HuH-7 (cell line): ENCODE data around the gene LRFN3.
"Not testable (repeated sequence)": the region's sequence is repeated elsewhere in the genome, so short reads cannot be mapped to it uniquely, and the experiment has no call there.

Experiments
- DNase-seq: peaks from one replicate; pipeline ENCODE4 v3.0.0; 2011; ENCODE audit warnings: low spot score

LRFN3 gene

DNA sequence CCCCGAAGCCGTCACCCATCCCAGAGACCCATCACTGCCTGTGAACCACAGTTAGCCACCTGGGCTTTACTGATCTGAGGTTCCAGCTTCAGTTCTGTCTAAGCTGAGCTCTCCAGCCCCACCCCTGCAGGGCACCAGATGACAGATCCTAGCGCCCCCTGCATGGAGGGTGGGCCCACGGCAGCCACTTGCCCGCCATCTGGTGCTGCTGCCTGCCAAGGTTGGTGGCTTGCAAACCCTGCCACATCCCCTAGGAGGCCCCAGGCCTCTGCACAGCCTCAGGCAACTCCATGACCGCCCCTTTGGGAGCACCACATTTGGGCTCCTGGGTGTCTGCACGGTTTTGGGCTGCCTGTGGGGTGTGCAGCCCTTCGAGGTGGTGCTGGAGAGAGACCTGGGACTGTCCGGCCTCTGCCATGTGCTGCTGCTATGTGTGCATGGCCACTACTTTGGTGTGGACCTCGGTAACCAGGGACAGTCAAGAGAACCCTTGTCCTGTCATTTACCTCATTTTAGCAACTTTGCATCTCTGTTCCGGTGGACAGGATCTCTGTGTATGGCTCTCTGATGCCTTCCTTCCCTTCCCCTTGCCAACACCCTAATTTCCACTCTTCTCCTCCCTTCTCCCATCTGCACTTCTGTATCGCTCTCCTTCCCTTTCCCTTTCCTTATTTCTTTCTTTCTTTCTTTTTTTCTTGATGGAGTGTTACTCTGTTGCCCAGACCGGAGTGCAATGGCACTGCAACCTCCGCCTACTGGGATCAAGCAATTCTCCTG lies 41.5 kb downstream of the LRFN3 start:
- peak; percentile 71 for DNase-seq

DNA sequence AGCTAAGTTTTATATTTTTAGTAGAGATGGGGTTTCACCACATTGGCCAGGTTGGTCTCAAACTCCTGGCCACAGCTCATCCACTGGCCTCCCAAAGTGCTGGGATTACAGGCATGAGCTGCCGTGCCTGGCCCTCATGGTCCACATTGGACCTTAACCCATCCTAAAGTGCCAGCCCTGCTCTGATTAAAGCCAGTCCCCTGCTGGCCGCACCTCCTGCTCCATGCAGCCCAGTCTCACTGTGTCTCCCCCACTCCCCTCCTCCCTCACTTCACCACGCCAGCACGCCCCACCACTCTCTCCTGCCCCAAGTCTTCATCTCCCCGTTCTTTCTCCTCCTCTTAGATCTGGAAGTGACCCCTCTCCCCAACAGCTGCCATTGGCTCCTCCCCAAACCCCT lies 42.1 kb downstream of the LRFN3 start:
- no peak for DNase-seq

DNA sequence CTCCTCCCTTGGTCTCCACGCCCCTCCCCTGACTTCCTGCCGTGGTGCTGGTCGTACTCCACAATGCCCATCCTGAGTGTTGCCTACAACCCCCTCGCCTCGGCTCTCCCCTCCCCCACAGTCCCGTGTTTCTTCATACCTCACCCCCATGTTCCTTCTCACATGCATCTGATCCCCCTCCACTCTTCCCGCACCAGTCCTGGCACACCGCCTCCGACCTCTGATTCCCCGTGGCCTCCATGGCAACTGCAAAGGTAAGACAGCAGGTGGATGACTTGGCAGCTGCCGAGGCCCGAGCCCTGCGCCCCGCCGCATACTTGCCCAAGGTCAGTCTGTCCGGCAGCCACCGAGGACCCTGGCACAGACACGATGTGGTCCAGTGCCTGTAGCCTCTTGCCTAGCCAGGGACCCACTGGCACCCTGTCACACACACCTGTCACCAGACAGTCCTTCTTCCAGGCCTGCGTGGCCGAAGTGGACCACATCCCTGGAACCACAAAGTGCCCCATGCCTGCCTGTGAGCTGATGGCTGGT lies 42.7 kb downstream of the LRFN3 start:
- no peak for DNase-seq

DNA sequence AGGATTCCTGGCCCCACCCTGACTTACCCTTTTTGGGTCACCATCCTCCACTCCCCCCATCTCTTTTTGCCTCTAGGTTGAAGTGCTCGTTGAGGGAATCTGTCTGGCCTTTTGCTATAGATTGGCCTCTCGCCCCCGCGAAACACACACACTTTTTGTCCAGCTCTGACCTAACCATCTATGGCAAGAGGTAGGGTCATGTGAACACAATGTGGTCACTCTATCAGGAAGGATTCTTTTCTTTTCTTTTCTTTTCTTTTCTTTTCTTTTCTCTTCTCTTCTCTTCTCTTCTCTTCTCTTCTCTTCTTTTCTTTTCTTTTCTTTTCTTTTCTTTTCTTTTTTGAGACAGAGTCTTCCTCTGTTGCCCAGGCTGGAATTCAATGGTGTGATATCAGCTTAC lies 44.8 kb downstream of the LRFN3 start:
- DNase-seq, result not testable (repeated sequence)

DNA sequence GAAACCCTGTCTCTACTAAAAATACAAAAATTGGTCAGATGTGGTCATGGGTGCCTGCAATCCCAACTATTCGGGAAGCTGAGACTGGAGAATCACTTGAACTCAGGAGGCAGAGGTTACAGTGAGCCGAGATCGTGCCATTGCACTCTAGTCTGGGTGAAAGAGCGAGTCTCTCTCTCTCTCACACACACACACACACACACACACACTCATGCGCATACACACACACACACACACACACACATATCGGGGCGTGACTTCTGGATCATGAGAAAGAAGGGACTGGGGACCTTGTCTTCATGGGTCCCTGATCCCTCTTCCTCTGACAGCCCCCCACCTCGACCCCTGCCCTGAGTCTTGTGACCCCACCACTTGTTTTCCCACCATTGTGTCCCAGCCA lies 47.0 kb downstream of the LRFN3 start:
- DNase-seq, result no peak

DNA sequence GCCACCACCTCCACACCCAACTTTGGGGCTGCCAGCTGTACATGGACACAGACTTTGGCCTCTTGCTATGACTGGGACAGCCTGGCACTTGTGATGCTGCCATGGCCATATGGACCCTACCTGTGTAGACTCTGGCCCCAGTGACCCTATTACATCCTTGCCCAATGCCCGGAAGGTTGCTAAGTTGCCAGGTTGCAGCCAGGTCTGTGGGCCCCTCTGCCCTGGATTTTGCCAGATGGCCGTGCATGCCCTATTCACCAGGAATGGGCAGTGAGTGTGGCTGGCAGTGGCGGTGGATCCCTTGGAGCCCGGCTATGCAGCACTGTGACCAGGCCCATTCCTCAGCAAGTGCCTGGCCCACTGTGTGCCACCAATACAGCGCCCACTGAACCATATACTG lies 49.9 kb downstream of the LRFN3 start:
- no peak for DNase-seq

DNA sequence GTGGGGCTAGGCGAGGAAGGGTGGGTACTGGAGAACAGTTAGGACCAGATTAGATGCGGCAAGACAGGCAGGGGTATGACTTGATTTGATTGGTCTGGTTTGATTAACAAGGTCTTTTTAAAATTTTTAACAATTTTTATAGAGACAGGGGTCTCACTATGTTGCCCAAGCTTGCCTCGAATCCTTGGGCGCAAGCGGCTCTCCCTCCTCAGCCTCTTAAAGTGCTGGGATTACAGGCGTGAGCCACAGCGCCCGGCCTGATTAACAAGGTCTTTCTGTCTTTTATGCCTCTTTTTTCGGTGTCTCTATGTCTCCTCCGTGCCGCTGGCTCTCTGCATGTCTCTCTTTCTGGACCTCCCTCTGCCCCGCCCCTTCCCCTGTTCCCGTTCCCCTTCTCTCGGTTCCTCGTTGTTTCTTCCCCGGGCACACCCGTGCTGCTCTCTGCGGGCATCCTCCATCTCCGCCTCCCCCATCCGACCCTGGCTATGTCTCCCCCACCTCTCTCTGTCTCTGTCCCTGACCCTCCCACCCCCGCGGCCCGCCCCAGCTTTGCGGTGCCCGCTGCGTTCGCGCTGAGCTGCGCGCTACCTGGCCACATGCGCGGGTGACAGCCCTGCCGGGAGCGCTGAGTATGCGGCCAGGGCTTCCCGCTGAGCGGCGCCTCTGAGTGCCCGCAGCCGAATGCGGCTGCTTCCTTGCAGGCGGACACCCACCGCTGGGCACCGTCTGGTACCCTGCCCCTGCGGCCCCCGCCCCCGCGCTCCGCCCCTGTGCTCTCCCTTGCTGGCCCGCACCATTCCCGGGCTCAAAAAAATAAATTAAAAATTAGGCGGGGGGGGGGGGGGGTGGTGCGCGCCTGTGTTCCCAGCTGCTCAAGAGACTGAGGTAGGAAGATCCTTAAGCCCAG lies 50.7 kb downstream of the LRFN3 start:
- peak; percentile 75 for DNase-seq

DNA sequence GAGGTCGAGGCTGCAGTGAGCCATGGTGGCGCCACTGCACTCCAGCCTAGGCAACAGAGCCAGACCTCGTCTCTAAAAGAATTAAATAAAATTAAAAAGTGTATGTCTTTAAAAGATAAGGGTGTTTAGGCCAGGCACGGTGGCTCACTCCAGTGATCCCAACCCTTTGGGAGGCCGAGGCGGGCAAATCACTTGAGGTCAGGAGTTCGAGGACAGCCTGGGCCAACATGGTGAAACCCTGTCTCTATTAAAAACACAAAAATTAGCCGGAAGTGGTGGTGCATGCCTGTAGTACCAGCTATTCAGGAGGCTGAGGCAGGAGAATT lies 51.4 kb downstream of the LRFN3 start:
- no peak for DNase-seq

DNA sequence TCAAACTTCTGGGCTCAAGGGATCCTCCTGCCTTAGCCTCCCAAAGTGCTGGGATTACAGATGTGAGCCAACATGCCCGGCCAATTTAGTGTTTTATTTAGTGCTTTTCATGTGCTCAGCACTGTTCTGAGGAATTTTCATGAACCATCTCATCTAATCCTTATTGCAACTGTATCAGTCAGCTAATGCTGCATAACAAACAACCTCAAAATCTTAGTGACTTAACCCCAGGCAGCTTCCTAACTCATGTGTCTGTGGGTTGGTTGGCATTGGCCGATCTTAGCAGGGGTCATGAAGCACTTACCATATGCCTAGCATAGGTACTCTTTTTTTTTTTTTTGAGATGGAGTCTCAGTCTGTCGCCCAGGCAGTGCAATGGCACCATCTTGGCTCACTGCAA lies 52.6 kb downstream of the LRFN3 start:
- no peak for DNase-seq

DNA sequence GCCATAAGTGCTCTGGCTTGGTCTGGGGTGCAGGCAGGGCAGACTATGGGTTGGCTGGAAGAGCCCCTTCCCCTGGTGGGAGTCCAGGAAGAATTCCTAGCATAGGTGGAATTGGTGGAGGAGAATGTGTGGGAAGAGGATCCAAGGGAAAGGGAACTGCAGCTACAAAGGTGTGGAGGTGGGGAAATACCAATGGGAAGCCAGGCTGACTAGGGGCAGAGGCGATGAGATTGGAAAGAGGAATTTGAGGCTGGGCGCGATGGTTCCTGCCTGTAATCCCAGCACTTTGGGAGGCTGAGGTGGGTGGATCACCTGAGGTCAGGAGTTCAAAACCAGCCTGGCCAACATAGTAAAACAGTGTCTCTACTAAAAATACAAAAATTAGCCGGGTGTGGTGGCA lies 54.0 kb downstream of the LRFN3 start:
- DNase-seq, result no peak

DNA sequence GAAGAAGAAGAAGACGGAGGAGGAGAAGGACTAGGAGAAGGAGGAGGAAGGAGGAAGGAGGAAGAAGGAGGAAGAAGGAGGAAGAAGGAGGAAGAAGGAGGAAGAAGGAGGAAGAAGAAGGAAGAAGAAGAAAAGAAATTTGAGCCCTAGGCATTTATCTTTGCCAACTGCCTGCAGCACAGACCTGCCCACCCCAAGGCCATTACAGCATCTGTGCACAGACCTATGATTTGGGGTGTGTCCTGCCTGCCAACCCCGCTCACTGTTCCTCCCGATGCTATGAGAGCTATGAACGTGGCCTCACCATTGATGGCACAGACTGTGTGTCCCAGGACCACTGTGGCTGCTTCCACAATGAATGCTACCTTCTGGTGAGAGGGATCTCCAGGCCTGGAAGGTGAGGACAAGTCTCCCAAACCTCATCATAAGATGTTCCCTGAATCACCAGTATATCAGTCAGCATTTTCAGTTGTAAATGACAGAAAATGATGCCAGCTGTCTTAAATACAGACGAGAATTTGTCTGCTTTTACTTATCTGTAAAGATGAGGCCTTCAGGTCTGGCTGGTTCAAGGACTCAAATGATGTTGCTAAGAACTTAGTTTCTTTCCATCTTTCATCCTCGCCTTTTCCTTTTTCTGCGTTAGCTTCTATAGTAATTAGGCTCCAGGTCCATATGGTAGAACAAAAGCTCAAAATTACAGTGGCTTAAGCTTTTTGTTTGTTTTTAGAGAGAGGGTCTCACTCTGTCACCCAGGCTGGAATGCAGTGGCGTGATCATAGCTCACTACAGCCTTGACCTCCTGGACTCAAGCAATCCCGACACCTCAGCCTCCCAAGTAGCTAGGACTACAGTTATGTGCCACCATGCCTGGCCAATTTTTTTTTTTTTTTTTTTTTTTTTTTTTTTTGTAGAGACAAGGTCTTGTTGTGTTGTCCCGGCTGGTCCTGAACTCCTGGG lies 54.9 kb downstream of the LRFN3 start:
- no peak for DNase-seq

DNA sequence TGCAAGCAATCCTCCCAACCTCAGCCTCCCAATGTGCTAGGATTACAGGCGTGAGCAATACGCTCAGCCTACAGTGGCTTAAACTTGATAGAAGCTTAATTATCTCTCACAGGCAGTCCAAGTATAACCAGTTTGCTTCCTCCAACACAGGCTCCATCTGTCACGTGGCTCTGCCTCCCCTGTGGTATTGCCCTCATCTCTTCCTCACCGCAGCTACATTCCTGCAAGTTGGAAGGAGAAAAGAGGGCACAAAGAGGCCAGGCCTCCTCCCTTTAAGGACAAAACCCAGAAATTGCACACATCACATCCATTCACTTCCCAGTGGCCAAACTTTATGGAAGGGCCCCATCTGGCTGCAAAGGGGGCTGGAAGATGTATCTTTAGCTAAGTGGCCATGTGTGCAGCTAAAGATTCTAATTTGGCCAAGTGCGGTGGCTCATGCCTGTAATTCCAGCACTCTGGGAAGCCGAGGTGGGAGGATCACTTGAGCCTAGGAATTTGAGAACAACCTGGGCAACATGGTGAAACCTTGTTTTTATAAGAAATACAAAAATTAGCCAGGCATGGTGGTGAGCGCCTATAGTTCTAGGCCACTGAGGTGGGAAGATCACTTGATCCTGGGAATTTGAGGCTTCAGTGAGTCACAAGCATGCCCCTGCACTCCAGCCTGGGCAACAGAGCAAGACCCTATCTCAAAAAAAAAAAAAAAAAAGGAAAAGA lies 55.7 kb downstream of the LRFN3 start:
- no peak for DNase-seq

DNA sequence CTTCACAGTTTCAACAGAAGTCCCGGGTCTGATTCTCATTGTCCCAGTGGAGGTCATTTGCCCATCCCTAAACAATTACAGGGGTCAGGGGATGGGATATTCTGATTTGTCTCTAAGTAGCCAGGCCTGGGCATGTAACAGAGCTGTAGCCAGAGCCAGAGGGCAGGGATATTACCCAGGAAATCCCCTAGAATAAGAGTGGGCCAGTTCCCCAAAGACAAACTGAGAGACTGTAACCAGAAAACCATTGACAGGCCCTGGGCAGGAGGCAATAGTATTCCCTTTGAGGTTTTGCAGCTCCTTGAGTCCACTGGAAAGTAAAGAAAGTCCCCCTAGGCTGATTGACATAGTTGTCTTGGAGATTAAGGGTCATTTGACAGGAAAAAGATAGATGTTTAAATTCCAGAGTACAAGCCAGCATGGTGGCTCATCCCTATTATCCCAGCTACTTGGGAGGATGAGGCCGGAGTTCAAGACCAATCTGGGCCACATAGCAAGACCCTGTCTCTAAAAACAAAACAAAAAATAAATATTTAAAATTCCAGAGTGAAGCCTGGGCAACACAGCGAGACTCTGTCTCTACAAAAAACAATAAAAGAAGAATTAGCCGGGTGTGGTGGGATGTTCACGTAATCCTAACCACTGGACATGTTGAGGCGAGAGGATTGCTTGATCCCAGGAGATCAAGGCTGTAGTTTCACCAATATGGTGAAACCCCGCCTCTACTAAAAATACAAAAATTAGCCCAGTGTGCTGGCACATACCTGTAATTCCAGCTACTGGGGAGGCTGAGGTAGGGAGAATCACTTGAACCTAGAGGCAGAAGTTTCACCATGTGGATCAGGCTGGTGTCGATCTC lies 57.0 kb downstream of the LRFN3 start:
- DNase-seq, result no peak

DNA sequence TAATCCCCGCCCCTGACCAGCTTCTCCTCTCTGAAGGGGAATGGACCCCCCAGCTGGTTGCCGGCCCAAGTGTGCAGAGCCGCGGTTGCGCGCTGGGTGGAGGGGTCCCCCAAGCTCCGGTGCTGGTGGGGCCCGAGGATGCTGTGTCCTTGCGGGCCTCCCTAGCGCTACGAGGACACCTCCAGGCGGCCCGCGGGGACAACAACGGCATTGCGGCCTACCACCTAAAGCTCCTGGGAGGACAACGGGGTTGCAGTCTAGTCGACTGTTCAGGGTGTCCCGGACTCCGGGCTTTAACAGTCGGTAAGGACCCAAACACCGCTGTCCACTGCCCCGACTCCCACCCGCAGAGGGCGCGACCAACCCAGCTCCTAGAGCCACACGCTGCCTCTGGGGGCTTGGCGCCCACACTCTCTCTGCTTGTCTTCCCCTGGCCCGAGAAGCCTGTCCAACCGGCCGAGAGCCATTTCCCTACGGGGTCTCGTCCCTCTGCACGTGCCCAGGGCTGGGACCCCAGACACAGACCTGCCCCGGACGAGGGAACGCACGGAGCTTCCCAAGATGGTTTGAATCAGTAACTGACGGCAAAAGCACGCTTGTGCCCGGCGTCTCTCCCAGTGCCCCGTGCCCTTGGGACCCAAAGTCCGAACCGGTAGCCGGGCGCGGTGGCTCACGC lies 57.9 kb downstream of the LRFN3 start:
- DNase-seq, result no peak
